H9 (cell line): ENCODE results near the gene AP2M1. TPM values are rescaled to one million over a fixed set of nuclear protein-coding genes. Genes with fewer than 3 reads are reported as not detected.

Experiments used
- DNase-seq: peaks from one replicate; pipeline ENCODE4 v3.0.0-alpha.2; 2017
- H2AFZ ChIP-seq: one replicate; pipeline ENCODE4 v1.6.1; 2013; ENCODE audit warnings: mild to moderate bottlenecking, low read length, control low read depth, moderate library complexity
- H2AK5ac ChIP-seq: 2 replicates; pipeline ENCODE4 v1.6.1; 2013; ENCODE audit warnings: low read length, control low read depth, mixed read lengths; ENCODE audit not compliant: insufficient read length
- H2BK120ac ChIP-seq: one replicate; pipeline ENCODE4 v1.6.1; 2013; ENCODE audit warnings: low read depth, mild to moderate bottlenecking, low read length, control low read depth, inconsistent platforms; ENCODE audit not compliant: poor library complexity, severe bottlenecking
- H2BK12ac ChIP-seq: 2 replicates; pipeline ENCODE4 v1.6.1; 2013; ENCODE audit warnings: low read length, control low read depth, mixed read lengths, low read depth; ENCODE audit not compliant: insufficient read length
- H2BK15ac ChIP-seq: 2 replicates; pipeline ENCODE4 v1.6.1; 2013; ENCODE audit warnings: low read depth, low read length, control low read depth
- H2BK20ac ChIP-seq: one replicate; pipeline ENCODE4 v1.6.1; 2013; ENCODE audit warnings: low read depth, mild to moderate bottlenecking, low read length, control low read depth, inconsistent platforms; ENCODE audit not compliant: poor library complexity, severe bottlenecking
- H2BK5ac ChIP-seq: 2 replicates; pipeline ENCODE4 v1.6.1; 2013; ENCODE audit warnings: low read length, control low read depth, mixed read lengths; ENCODE audit not compliant: insufficient read length
- H3K14ac ChIP-seq: 2 replicates; pipeline ENCODE4 v1.6.1; 2013; ENCODE audit warnings: low read length, control low read depth; ENCODE audit not compliant: insufficient read depth
- H3K18ac ChIP-seq: 2 replicates; pipeline ENCODE4 v1.6.1; 2013; ENCODE audit warnings: low read depth, mild to moderate bottlenecking, mixed read lengths, low read length, control low read depth; ENCODE audit not compliant: insufficient read length
- H3K23ac ChIP-seq: 2 replicates; pipeline ENCODE4 v1.6.1; 2013; ENCODE audit warnings: low read length, control low read depth, mixed read lengths, low read depth; ENCODE audit not compliant: insufficient read length
- H3K23me2 ChIP-seq: 2 replicates; pipeline ENCODE4 v1.6.1; 2013; ENCODE audit warnings: low read depth, mild to moderate bottlenecking, mixed read lengths, low read length, control low read depth; ENCODE audit not compliant: insufficient read length, poor library complexity, severe bottlenecking
- H3K27ac ChIP-seq: 2 replicates; pipeline ENCODE4 v1.5.1; 2013; ENCODE audit warnings: low read length, control low read depth, mixed read lengths, low read depth; ENCODE audit not compliant: insufficient read length
- H3K27me3 ChIP-seq: 2 replicates; pipeline ENCODE4 v1.6.1; 2013; ENCODE audit warnings: low read length, control low read depth, inconsistent platforms; ENCODE audit not compliant: insufficient read depth
- H3K4ac ChIP-seq: 2 replicates; pipeline ENCODE4 v1.6.1; 2013; ENCODE audit warnings: low read depth, mild to moderate bottlenecking, control low read depth, inconsistent platforms, low read length, moderate library complexity
- H3K4me1 ChIP-seq: 2 replicates; pipeline ENCODE4 v1.6.1; 2013; ENCODE audit warnings: low read length, control low read depth, inconsistent platforms; ENCODE audit not compliant: insufficient read depth
- H3K4me2 ChIP-seq: 2 replicates; pipeline ENCODE4 v1.6.1; 2013; ENCODE audit warnings: low read length, control low read depth, mixed read lengths; ENCODE audit not compliant: insufficient read length, insufficient read depth
- H3K56ac ChIP-seq: 2 replicates; pipeline ENCODE4 v1.6.1; 2013; ENCODE audit warnings: low read depth, mild to moderate bottlenecking, mixed read lengths, low read length, control low read depth; ENCODE audit not compliant: insufficient read length
- H3K79me1 ChIP-seq: 2 replicates; pipeline ENCODE4 v1.6.1; 2013; ENCODE audit warnings: low read depth, mild to moderate bottlenecking, moderate library complexity, low read length, control low read depth, inconsistent platforms; ENCODE audit not compliant: insufficient read depth, poor library complexity, severe bottlenecking
- H3K79me2 ChIP-seq: 2 replicates; pipeline ENCODE4 v1.6.1; 2013; ENCODE audit warnings: low read length, control low read depth, inconsistent platforms; ENCODE audit not compliant: insufficient read depth
- H3K9ac ChIP-seq: 2 replicates; pipeline ENCODE4 v1.6.1; 2013; ENCODE audit warnings: low read length, control low read depth, mixed read lengths; ENCODE audit not compliant: insufficient read length; ENCODE audit errors: extremely low read depth
- H3K9me3 ChIP-seq: one replicate; pipeline ENCODE4 v1.6.1; 2013; ENCODE audit warnings: low read depth, low read length, inconsistent platforms; ENCODE audit not compliant: control insufficient read depth
- H3T11ph ChIP-seq: one replicate; pipeline ENCODE4 v1.6.1; 2013; ENCODE audit warnings: mild to moderate bottlenecking, low read length, control low read depth, inconsistent platforms
- H4K20me1 ChIP-seq: one replicate; pipeline ENCODE4 v1.6.1; 2013; ENCODE audit not compliant: control insufficient read depth, insufficient read length, insufficient read depth
- H4K5ac ChIP-seq: 2 replicates; pipeline ENCODE4 v1.6.1; 2013; ENCODE audit warnings: low read depth, mild to moderate bottlenecking, mixed read lengths, low read length, control low read depth; ENCODE audit not compliant: insufficient read length
- H4K8ac ChIP-seq: replicated peaks from 2 replicates; pipeline ENCODE4 v1.6.1; 2013; ENCODE audit warnings: low read length, control low read depth, mixed read lengths, low read depth; ENCODE audit not compliant: insufficient read length
- H4K91ac ChIP-seq: 2 replicates; pipeline ENCODE4 v1.6.1; 2013; ENCODE audit warnings: low read depth, mild to moderate bottlenecking, moderate library complexity, mixed read lengths, low read length, control low read depth; ENCODE audit not compliant: insufficient read length
- H3K27ac Mint-ChIP-seq, 3 experiments: 2 replicates in 2 of 3; 3 replicates in 1 of 3; pipeline ENCODE4 v1.8.0; 2020 to 2021; ENCODE audit warnings: mixed read lengths in 3 of 3, mild to moderate bottlenecking in 1 of 3, moderate library complexity in 1 of 3
- H3K27me3 Mint-ChIP-seq: 2 replicates; pipeline ENCODE4 v1.8.0; 2021; ENCODE audit warnings: low read depth, mild to moderate bottlenecking, moderate library complexity, mixed read lengths
- H3K36me3 Mint-ChIP-seq, 3 experiments: 2 replicates in 2 of 3; 3 replicates in 1 of 3; pipeline ENCODE4 v1.8.0; 2020 to 2021; ENCODE audit warnings: low read depth in 3 of 3, mixed read lengths in 3 of 3; ENCODE audit not compliant: insufficient read depth in 1 of 3
- H3K4me1 Mint-ChIP-seq, 2 experiments: 2 replicates each; pipeline ENCODE4 v1.8.0; 2020; ENCODE audit warnings: mixed read lengths in 2 of 2
- H3K4me3 Mint-ChIP-seq, 2 experiments: 2 replicates in 1 of 2; 3 replicates in 1 of 2; pipeline ENCODE4 v1.8.0; 2020 to 2021; ENCODE audit warnings: mild to moderate bottlenecking in 2 of 2, mixed read lengths in 2 of 2, moderate library complexity in 1 of 2
- H3K9me3 Mint-ChIP-seq, 2 experiments: 2 replicates in 1 of 2; 3 replicates in 1 of 2; pipeline ENCODE4 v1.8.0; 2020; ENCODE audit warnings: mild to moderate bottlenecking in 2 of 2, mixed read lengths in 2 of 2, moderate library complexity in 1 of 2
- WGBS: extraction: QIAGEN DNeasy Blood & Tissue Kit; methylation state at CpG from one replicate; pipeline ENCODE4 v1.1.7; 2013; ENCODE audit warnings: missing lambda C conversion rate, low lambda C conversion rate, mixed read lengths; ENCODE audit not compliant: insufficient read length; ENCODE audit errors: extremely low coverage; 5-methylcytosine and 5-hydroxymethylcytosine counted together
- total RNA-seq: library from RNA; stranded (reverse); gene quantifications from 2 replicates; pipeline ENCODE4 v1.2.1, GENCODE V29; 2021
- TF ChIP-seq, protein P1 (sequence below): fragments of 200-600 bp; sonication (generic); conservative IDR thresholded peaks from 3 replicates; pipeline ENCODE4 v1.8.0; 2021; ENCODE audit warnings: antibody characterized with exemption, mild to moderate bottlenecking

AP2M1 gene
- total RNA-seq, 1 experiment from 2014 or later = 443 TPM

DNA sequence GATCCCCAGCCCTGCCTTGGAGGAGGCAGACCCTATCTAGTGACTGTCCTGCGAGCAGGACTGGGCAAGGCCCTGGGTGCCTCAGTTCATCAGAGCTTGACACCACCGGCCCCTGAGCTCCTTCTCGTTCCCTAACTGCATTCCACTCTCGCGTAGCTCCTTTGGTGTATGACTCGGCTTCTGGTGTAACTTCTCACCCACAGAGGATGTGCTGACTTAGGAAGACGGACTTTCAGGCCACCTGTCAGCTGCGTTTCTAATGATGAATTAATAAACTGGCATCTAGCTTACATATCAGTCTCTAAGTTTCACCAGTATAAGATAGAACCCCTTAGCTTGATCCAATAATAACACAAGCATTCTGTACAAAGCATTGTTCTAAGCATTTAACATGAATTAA is 28.9 kb downstream of the AP2M1 start:
- Histone ChIP-seq H3K4me2 (no peak overlapping the region), H2BK5ac (no peak overlapping the region), H2AFZ (no peak overlapping the region), H4K5ac (no peak overlapping the region), H3K4ac (no peak overlapping the region), H3K79me2 (no peaks in the 10 kb centered on the region), H3K9ac (no peak overlapping the region), H4K20me1 (no peaks in the 10 kb centered on the region), H3K14ac (no peak overlapping the region), H3K27me3 (no peaks in the 10 kb centered on the region), H4K8ac (no peak overlapping the region), H4K91ac (no peak overlapping the region), H3K4me1 (no peaks in the 10 kb centered on the region), H2AK5ac (no peak overlapping the region), H2BK120ac (no peak overlapping the region), H2BK15ac (no peak overlapping the region), H3K9me3 (no peaks in the 10 kb centered on the region), H3K23me2 (no peaks in the 10 kb centered on the region), H3K79me1 (no peaks in the 10 kb centered on the region), H2BK12ac (no peak overlapping the region), H3T11ph (no peak overlapping the region), H3K56ac (no peak overlapping the region), H3K18ac (no peak overlapping the region), H3K27ac (no peak overlapping the region), H3K23ac (no peak overlapping the region), H2BK20ac (no peak overlapping the region)
- Mint-ChIP-seq H3K36me3 (no peaks in the 10 kb centered on the region), H3K4me3 (no peak overlapping the region), H3K4me1 (peaks cover 0 to 7% of the 10 kb centered on the region in 2 experiments; a peak in 1 of 4 replicates), H3K27ac (no peak overlapping the region; a peak in 1 of 7 replicates), H3K27me3 (peaks cover 8% of the 10 kb centered on the region), H3K9me3 (no peaks in the 10 kb centered on the region)
- no peak for DNase-seq
- WGBS = no CpG with 5 or more reads among the region's 8 CpGs
- TF ChIP-seq, protein P1, sequence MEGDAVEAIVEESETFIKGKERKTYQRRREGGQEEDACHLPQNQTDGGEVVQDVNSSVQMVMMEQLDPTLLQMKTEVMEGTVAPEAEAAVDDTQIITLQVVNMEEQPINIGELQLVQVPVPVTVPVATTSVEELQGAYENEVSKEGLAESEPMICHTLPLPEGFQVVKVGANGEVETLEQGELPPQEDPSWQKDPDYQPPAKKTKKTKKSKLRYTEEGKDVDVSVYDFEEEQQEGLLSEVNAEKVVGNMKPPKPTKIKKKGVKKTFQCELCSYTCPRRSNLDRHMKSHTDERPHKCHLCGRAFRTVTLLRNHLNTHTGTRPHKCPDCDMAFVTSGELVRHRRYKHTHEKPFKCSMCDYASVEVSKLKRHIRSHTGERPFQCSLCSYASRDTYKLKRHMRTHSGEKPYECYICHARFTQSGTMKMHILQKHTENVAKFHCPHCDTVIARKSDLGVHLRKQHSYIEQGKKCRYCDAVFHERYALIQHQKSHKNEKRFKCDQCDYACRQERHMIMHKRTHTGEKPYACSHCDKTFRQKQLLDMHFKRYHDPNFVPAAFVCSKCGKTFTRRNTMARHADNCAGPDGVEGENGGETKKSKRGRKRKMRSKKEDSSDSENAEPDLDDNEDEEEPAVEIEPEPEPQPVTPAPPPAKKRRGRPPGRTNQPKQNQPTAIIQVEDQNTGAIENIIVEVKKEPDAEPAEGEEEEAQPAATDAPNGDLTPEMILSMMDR = no peak
